ENCODE results near the gene ALB. TPM values are rescaled to one million over a fixed set of nuclear protein-coding genes. Genes with fewer than 3 reads are reported as not detected.

The ALB gene
- total RNA-seq, 1 donor = not detected

- TF ChIP-seq, protein P1, sequence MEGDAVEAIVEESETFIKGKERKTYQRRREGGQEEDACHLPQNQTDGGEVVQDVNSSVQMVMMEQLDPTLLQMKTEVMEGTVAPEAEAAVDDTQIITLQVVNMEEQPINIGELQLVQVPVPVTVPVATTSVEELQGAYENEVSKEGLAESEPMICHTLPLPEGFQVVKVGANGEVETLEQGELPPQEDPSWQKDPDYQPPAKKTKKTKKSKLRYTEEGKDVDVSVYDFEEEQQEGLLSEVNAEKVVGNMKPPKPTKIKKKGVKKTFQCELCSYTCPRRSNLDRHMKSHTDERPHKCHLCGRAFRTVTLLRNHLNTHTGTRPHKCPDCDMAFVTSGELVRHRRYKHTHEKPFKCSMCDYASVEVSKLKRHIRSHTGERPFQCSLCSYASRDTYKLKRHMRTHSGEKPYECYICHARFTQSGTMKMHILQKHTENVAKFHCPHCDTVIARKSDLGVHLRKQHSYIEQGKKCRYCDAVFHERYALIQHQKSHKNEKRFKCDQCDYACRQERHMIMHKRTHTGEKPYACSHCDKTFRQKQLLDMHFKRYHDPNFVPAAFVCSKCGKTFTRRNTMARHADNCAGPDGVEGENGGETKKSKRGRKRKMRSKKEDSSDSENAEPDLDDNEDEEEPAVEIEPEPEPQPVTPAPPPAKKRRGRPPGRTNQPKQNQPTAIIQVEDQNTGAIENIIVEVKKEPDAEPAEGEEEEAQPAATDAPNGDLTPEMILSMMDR (IDR thresholded peaks at IDR 0.05; ENCODE audit: insufficient read depth, low read depth, low read length) = no peak
- H3K4me3 ChIP-seq (ENCODE audit: low read depth, low read length) = no peak overlapping the region
- DNase-seq (ENCODE audit: low read depth) = no peak
These were observed 25.0 kb downstream of the ALB start for GRCh38 chr4:73429118-73429517.

DNA sequence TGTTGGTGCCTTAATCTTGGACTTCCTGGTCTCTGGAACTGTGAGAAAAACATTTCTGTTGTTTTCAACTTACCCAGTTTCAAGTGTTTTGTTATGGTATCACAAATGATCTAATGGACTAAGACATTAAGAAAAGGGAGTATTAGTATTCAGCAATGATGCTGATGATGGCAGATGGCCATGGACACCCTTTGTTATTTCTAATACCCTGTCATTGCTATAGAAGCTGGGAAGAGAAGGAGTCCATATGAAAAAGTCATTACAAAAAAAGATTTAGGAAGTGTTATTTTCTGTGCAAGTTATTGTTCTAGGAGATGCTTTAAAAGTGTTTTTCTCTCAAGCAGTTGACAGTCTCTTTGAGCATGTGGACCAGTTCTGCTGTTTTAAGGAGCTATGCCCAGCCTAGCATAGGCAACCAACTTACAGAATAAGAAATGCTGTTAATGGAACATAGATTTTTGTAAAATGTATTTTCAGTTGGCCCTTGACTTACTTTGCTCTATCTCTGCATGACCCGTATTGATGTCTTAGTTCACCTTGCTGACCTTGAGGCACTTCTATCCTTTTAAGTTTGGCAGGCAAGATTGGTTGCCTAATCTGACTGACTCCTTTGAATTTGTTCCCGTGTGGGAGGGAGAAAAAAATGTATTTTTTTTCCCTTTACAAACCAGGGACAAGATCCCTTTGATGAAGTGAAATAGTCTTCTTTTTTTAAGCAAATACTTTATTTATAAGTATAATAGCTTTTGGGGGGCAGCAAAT, 25.9 kb downstream of the ALB start:
- no peak for DNase-seq (ENCODE audit: low read depth)

GRCh38 chr4:73431813-73432168, 27.7 kb downstream of the ALB start:
- TF ChIP-seq, protein P1 (IDR thresholded peaks at IDR 0.05; ENCODE audit: insufficient read depth, low read depth, low read length) = no peak
- no peak for DNase-seq (ENCODE audit: low read depth)
- no peak overlapping the region for H3K4me3 ChIP-seq (ENCODE audit: low read depth, low read length)

More for the DNA sequence above, 25.9 kb downstream of the ALB start:
- no peak overlapping the region for H3K4me3 ChIP-seq (ENCODE audit: low read depth, low read length)
- TF ChIP-seq, protein P1 (IDR thresholded peaks at IDR 0.05; ENCODE audit: insufficient read depth, low read depth, low read length) = no peak

DNA sequence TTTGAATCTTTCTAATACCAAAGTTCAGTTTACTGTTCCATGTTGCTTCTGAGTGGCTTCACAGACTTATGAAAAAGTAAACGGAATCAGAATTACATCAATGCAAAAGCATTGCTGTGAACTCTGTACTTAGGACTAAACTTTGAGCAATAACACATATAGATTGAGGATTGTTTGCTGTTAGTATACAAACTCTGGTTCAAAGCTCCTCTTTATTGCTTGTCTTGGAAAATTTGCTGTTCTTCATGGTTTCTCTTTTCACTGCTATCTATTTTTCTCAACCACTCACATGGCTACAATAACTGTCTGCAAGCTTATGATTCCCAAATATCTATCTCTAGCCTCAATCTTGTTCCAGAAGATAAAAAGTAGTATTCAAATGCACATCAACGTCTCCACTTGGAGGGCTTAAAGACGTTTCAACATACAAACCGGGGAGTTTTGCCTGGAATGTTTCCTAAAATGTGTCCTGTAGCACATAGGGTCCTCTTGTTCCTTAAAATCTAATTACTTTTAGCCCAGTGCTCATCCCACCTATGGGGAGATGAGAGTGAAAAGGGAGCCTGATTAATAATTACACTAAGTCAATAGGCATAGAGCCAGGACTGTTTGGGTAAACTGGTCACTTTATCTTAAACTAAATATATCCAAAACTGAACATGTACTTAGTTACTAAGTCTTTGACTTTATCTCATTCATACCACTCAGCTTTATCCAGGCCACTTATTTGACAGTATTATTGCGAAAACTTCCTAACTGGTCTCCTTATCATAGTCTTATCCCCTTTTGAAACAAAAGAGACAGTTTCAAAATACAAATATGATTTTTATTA, 28.3 kb downstream of the ALB start:
- H3K4me3 ChIP-seq (ENCODE audit: low read depth, low read length) = no peak overlapping the region
- no peak for DNase-seq (ENCODE audit: low read depth)
- TF ChIP-seq, protein P1 (IDR thresholded peaks at IDR 0.05; ENCODE audit: insufficient read depth, low read depth, low read length) = no peak

GRCh38 chr4:73433140-73433539, 29.1 kb downstream of the ALB start:
- TF ChIP-seq, protein P1 (IDR thresholded peaks at IDR 0.05; ENCODE audit: insufficient read depth, low read depth, low read length) = no peak
- H3K4me3 ChIP-seq (ENCODE audit: low read depth, low read length) = no peak overlapping the region

GRCh38 chr4:73434311-73434710, 30.2 kb downstream of the ALB start:
- no peak overlapping the region for H3K4me3 ChIP-seq (ENCODE audit: low read depth, low read length)
- TF ChIP-seq, protein P1 (IDR thresholded peaks at IDR 0.05; ENCODE audit: insufficient read depth, low read depth, low read length) = peak; percentile 65
- DNase-seq (ENCODE audit: low read depth) = peak; percentile 13

More at GRCh38 chr4:73433140-73433539, 29.1 kb downstream of the ALB start:
- no peak for DNase-seq (ENCODE audit: low read depth)
